Vagina (tissue), 2 donors: Measurements from ENCODE around the gene LGALS4.

ENCODE experiments used
- CTCF ChIP-seq, 3 experiments: fragments of 450-650 bp in 2 of 3; fragments of 200-600 bp in 1 of 3; sonication (generic) in 1 of 3; IDR thresholded peaks; one replicate each; pipeline ENCODE4 v1.5.1; 2017 to 2019; ENCODE audit warnings: antibody characterized with exemption in 3 of 3, mild to moderate bottlenecking in 2 of 3, moderate library complexity in 2 of 3
- POLR2A ChIP-seq, 2 donors: fragments of 450-650 bp; IDR thresholded peaks; one replicate each; pipeline ENCODE4 v1.6.1; 2017; ENCODE audit warnings: antibody characterized with exemption in 2 of 2, mild to moderate bottlenecking in 2 of 2, moderate library complexity in 2 of 2
- POLR2AphosphoS5 ChIP-seq, 2 donors: sonication (generic); formaldehyde crosslinking; IDR thresholded peaks; one replicate each; pipeline ENCODE4 v1.9.0; 2017; ENCODE audit warnings: antibody characterized with exemption in 2 of 2, mild to moderate bottlenecking in 2 of 2, low read depth in 1 of 2; ENCODE audit not compliant: insufficient read depth in 1 of 2

- TF ChIP-seq CTCF (IDR thresholded peaks at IDR 0.05) (no peak), POLR2A (IDR thresholded peaks at IDR 0.05) (no peak), POLR2AphosphoS5 (IDR thresholded peaks at IDR 0.05; ENCODE audit: insufficient read depth in 1 of 2, low read depth in 1 of 2) (peak in 1 of 2 donors; percentile 29)
Measured at GRCh38 chr19:38841787-38842438, 29.2 kb upstream of the LGALS4 start.
